GOT3 (cell line): ENCODE results near the gene CPTP.

Source experiments
- DNase-seq: peaks from one replicate; lab custom pipeline; 2025; ENCODE audit warnings: mixed read lengths; lab: John Stamatoyannopoulos, UW

Gene CPTP

DNA sequence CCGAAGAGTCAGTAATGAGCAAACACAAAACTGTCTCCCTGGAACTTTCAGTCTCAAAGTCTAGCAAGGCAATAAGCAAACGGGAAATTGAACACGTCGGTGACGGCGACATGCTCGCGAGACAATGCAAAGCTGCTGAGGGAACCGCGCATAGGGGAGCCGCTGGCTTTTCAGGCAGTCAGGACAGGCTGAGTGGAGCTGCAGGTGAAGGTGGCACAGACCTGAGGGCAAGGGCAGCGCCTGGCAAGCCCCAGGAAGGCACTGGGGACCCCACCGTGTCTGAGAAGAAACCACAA, 5.0 kb upstream of the CPTP start:
- no peak for DNase-seq

DNA sequence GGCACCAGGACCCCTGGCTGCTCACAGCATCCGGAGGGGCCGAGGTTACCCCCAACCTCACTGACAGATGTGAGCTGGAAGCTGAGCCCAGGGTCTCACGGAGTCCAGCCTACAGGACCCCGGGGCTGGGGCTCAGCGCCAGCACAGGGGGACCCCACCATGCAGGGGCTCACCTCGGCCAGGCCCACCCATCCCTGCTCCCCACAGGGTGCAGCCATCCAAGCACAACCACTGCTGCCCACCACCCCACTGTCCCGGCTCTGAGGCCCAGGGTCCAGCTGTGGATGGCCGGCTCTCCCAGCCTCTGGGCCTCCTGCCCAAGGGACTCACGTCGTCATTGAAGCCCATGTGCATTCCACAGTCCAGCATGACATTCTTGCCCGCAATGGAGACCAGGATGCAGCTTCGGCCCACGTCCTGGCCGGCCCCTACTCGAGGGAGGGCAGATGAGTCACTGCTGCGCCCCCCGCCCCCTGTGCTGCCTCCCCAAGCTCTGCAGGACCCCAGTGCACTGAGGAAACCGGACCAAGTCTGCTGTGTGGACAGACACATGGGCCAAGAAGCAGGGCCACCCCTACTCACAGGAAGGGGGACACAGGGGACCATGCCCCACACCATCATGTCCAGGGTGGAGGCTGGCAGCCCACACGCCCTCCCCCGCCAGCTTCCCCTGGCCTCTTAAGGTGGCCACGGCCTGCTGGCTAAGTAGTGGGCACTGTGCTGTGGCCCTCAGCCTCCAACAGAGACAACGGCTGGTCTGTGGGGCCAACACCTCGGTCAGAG, 3.7 kb upstream of the CPTP start:
- no peak for DNase-seq

DNA sequence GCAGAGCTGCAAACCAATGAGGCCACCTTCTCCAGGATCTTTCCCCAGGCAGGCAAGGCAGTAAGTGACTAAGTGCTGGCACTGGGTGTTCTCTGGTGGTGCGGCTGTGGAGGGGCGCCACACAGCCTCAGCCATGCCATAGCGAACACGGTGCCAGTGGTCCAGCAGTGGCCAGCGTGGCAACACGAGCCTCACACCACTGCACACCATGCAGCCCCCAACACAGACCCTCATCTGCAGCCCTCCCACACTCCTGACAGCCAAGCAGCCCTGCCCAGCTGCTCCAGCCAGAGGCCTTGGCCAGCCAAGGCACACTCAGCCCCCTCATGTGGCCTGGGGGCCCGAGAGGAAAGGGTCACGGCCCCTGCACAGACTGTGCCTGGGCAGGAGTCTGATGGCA, 3.1 kb upstream of the CPTP start:
- no peak for DNase-seq

DNA sequence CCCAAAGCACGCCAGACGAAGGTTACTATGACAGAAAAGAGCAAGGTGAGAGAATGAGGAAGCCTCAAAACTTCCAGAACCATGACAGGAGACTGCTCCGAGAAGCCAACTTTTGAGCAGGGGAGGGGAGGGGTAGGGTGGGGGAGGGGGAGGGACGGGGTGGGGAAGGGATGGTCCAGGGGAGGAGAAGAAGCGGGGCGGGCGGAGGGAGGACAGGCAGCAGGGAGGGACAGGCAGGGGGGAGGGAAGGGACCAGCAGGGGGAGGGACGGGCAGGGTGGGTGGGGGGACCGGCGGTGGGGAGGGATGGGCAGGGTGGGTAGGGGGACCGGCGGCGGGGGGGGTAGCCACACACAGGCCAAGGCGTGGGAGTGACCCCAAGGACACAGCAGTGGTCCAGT, 2.2 kb upstream of the CPTP start:
- no peak for DNase-seq

DNA sequence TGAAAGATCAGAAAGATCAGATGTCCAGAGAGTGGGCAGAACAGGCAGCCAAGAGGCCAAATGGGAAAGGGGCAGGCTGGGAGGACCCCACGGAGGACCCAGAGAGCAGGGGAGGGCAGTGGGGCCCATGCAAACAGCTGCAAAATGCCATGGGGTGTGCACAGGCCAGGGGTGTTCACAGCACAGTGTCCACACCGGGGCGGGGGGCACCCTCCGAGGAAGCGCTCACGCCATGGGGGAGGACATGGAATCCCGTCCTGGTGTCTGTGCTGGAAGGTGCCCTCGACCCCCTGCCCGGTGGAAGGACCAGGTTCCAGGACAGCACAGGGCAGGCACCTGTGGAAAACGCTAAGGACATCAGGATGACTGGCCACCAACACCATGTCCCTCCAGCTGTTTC, 1.6 kb upstream of the CPTP start:
- no peak for DNase-seq

DNA sequence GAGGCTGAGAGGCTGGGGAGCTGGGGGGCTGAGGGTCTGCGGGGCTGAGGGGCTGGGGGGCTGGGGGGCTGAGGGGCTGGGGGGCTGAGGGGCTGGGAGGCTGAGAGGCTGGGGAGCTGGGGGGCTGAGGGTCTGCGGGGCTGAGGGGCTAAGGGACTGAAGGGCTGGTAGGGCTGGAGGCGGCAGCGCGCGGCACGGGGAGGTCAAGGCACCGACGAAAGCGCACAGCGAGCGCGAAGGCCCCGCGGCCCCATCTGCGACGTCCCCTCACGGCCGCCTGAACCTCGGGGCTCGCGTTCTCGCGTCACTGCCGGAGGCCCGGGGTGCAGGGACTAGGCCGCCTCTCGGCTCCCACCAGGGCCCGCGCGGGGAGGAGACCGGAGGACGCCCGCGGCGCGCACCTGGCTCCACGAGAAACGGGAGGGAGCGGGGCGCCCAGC, 498 bp upstream of the CPTP start:
- no peak for DNase-seq

DNA sequence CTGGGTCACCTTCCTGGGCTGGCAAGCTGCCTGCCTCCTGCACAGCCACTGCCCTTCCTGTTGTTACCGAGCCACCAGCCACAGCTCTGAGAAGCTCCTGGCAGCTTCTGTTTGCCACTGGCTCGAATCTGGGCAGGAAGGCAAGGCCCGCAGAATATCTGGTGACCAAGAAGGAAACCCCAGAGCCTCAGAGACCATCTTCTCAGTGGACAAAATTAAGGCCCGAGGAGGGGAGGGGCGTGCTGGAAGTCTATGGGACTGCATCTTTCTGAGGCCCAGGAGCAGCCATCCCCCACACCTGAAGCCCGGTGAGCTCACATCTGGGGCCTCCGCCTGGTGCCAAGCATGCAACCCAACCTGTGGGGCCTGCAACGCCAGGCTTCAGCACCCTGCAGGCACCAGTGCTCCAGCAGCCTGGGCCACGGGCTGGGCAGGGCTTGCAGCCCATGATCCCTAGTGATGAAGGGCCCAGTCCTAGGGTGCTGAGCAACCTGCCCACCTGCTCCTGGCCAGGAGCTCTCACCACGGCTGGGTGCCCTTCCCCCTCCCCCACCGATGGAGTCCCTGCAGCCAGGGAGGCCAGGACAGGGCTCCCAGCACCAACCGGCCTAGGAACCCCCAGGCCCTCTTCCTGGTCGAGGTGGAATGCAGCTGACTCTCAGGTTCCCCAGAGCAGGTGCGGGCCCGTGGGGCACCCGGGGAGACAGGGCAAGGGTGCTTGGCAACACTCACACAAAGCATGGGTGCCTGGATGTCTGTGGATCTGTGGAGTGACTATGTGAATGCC, 879 bp downstream of the CPTP start:
- no peak for DNase-seq

DNA sequence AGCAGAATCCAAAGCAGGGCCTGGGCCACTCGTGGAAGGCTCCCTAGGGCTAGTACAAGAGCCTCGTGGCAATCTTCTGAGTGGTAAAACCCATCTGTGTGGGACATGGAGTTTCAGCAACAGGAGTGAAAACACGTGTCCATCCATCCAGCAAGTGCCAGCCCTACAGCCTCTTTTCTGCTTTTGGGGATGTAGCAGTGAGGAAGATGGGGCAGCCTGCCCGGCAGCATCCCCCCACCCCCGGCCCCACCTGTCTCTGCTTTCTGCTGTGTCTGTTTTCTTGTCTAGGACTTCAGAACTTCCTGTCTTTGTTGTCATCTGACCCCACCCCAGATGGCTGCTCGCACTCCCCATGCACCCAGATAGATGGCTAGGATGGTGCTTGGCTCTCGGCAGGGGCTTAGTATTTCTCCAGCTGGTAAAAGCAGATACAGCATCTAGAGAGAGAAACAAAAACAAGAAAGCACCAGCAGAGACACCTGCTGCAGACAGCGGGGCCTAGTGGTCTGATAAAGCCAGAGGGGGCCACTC, 1.5 kb downstream of the CPTP start:
- DNase-seq = no peak

DNA sequence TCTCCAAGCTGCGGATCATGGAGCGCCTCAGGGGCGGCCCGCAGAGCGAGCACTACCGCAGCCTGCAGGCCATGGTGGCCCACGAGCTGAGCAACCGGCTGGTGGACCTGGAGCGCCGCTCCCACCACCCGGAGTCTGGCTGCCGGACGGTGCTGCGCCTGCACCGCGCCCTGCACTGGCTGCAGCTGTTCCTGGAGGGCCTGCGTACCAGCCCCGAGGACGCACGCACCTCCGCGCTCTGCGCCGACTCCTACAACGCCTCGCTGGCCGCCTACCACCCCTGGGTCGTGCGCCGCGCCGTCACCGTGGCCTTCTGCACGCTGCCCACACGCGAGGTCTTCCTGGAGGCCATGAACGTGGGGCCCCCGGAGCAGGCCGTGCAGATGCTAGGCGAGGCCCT, 2.7 kb downstream of the CPTP start:
- DNase-seq = no peak

DNA sequence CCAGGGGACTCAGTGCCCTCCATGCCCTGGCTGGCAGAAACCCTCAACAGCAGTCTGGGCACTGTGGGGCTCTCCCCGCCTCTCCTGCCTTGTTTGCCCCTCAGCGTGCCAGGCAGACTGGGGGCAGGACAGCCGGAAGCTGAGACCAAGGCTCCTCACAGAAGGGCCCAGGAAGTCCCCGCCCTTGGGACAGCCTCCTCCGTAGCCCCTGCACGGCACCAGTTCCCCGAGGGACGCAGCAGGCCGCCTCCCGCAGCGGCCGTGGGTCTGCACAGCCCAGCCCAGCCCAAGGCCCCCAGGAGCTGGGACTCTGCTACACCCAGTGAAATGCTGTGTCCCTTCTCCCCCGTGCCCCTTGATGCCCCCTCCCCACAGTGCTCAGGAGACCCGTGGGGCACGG, 3.7 kb downstream of the CPTP start:
- DNase-seq = no peak

DNA sequence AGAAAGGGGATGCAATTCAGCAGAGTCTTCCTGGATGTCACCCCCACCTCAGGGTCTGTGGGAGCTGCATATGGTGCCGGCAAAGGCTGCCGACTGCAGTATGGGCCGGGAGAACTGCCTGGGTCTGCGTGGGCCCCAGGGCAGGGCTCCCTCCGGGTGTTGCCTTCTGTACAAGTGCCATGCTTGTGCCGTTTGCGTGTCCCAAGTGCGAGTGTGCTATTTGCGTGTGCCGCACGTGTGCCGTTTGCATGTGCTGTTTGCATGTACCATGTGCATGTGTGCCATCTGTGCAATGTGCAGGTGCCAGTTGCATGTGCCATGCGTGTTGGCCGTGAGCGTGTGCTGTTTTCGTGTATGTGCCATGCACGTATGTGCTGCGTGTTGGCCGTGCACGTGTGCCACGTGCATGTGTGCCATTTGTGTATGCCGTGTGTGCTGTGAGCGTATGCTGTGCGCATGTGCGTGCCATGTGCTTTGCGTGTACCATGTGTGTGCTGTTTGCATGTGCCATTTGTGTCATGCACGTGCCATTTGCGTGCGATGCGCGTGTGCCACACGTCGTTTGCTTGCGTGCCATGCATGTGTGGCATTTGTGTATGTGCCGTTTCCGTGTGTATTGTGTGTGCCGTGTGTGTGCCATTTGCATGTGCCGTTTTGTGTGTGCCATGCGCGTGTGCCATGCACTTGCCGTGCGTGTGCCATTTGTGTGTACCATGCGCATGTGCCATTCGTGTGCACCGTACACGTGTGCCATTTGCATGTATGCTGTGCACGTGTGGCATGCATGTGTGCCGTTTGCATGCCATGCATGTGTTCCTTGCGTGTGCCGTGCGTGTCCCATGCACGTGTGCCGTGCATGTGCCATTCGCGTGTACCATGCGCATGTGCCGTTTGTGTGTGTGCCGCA, 5.0 kb downstream of the CPTP start:
- DNase-seq = no peak

DNA sequence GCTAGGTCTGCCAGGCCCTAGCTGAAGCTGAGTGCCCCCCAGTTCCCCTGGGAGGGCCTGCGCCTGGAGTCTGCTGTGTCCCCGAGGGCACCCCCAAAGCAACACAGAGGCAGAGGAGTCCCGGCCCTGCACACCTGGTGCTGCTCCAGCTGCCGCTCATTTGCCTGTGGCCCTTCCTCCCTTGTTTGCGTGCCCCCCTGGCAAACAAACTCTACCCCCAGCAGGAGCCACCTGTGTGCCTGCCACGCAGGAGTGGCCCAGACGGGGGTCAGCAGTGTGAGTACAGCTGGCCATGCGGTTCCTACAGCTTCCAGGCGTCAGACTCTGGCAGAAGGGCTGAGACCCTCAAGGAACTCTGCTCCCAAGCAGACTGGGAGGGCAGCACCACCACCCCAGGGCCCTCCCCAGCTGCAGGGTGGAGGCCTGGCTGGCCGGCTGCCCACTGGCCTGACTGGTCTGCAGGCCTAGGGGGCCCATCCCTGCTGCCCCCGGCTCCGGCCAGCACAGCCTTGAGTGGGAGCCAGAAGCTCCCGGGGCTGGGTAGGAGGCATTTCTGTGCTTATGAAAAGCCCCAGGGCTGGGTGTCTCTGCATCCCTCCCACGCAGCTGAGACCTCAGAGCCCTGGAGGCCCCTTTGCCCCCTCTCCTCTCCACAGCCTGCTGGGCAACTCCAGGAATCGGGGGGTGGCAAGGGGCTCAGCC, 5.9 kb downstream of the CPTP start:
- DNase-seq = no peak

DNA sequence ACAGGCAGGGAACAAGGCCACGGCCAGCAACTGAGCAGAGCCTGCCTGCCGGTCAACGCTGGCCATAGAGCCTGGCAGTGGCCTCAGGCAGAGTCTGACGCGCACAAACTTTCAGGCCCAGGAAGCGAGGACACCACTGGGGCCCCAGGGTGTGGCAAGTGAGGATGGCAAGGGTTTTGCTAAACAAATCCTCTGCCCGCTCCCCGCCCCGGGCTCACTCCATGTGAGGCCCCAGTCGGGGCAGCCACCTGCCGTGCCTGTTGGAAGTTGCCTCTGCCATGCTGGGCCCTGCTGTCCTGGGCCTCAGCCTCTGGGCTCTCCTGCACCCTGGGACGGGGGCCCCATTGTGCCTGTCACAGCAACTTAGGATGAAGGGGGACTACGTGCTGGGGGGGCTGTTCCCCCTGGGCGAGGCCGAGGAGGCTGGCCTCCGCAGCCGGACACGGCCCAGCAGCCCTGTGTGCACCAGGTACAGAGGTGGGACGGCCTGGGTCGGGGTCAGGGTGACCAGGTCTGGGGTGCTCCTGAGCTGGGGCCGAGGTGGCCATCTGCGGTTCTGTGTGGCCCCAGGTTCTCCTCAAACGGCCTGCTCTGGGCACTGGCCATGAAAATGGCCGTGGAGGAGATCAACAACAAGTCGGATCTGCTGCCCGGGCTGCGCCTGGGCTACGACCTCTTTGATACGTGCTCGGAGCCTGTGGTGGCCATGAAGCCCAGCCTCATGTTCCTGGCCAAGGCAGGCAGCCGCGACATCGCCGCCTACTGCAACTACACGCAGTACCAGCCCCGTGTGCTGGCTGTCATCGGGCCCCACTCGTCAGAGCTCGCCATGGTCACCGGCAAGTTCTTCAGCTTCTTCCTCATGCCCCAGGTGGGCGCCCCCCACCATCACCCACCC, 6.7 kb downstream of the CPTP start, which contains the start of gene TAS1R3:
Gene TAS1R3, plus strand, starts transcription at position 213 of the 898 bp plus-strand sequence. Its CDS starts 66 bp downstream, at position 279.
- DNase-seq = no peak

DNA sequence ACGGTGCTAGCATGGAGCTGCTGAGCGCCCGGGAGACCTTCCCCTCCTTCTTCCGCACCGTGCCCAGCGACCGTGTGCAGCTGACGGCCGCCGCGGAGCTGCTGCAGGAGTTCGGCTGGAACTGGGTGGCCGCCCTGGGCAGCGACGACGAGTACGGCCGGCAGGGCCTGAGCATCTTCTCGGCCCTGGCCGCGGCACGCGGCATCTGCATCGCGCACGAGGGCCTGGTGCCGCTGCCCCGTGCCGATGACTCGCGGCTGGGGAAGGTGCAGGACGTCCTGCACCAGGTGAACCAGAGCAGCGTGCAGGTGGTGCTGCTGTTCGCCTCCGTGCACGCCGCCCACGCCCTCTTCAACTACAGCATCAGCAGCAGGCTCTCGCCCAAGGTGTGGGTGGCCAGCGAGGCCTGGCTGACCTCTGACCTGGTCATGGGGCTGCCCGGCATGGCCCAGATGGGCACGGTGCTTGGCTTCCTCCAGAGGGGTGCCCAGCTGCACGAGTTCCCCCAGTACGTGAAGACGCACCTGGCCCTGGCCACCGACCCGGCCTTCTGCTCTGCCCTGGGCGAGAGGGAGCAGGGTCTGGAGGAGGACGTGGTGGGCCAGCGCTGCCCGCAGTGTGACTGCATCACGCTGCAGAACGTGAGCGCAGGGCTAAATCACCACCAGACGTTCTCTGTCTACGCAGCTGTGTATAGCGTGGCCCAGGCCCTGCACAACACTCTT, 7.6 kb downstream of the CPTP start:
- no peak for DNase-seq

DNA sequence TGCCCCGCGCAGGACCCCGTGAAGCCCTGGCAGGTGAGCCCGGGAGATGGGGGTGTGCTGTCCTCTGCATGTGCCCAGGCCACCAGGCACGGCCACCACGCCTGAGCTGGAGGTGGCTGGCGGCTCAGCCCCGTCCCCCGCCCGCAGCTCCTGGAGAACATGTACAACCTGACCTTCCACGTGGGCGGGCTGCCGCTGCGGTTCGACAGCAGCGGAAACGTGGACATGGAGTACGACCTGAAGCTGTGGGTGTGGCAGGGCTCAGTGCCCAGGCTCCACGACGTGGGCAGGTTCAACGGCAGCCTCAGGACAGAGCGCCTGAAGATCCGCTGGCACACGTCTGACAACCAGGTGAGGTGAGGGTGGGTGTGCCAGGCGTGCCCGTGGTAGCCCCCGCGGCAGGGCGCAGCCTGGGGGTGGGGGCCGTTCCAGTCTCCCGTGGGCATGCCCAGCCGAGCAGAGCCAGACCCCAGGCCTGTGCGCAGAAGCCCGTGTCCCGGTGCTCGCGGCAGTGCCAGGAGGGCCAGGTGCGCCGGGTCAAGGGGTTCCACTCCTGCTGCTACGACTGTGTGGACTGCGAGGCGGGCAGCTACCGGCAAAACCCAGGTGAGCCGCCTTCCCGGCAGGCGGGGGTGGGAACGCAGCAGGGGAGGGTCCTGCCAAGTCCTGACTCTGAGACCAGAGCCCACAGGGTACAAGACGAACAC, 8.3 kb downstream of the CPTP start:
- no peak for DNase-seq

DNA sequence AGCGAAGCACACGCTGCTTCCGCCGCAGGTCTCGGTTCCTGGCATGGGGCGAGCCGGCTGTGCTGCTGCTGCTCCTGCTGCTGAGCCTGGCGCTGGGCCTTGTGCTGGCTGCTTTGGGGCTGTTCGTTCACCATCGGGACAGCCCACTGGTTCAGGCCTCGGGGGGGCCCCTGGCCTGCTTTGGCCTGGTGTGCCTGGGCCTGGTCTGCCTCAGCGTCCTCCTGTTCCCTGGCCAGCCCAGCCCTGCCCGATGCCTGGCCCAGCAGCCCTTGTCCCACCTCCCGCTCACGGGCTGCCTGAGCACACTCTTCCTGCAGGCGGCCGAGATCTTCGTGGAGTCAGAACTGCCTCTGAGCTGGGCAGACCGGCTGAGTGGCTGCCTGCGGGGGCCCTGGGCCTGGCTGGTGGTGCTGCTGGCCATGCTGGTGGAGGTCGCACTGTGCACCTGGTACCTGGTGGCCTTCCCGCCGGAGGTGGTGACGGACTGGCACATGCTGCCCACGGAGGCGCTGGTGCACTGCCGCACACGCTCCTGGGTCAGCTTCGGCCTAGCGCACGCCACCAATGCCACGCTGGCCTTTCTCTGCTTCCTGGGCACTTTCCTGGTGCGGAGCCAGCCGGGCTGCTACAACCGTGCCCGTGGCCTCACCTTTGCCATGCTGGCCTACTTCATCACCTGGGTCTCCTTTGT, 9.1 kb downstream of the CPTP start:
- DNase-seq = no peak

DNA sequence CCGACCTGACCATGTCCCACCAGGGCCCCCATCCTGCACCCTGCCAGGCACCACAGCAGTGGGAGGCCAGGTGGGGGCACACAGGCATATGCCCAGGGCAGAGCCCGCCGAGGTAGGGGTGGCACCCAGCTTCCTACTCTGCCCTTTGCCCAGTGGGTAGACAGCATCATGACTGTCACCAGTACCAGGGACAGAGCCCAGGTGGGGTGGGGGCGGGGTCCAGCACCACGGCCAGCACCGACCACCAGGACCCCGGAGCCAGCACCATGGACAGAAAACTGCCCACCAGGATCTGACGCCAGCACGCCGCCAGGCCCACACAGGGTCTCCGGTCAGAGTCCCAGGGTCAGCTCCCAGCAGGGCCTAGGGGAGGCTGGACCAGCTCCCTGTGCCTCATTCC, 10.2 kb downstream of the CPTP start:
- no peak for DNase-seq

DNA sequence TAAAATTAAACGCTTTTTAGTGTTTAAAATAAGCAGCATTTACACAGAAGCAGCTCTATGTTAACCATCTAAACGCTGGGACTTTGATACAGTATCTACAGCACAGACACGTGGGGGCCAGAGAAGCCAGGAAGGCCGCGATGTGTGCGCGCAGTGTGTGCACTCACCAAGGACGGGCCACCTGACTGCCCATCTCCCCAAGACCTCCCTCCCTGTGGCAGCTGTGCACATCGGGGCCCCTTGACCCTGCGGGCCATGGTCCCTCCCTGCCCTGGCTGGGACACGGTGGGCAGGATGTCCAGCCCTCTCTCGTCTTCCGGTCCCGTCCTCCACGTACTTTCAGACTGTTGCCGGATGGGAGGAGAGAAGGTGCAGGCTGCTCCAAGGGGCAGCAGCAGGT, 10.7 kb downstream of the CPTP start:
- DNase-seq = no peak

DNA sequence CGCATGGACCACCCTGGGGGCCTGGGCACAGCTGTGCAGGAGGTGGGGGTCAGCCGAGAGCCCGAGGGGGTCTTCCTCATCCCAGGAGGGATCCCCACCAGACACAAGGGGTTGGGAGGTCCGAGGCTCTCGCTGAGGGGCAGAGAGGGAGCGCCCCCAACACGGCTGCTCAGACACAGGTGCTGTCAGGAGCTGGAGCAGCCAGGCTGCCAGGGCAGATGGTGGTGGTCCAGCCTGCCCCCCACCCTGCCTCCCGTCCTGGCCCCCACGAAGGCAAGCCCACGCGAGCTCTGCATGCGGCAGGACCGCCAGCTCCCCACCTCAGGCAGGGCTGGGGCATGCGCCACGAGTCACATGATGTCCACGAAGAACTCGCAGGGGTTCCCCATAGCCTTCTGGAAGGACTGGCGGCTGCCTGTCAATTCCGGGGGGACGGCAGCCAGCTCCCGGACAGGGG, 11.2 kb downstream of the CPTP start:
- no peak for DNase-seq
